Right atrium auricular region (tissue), 2 donors: ENCODE data around the gene TUBA1A. TPM values are rescaled to one million over a fixed set of nuclear protein-coding genes. Genes with fewer than 3 reads are reported as not detected.
"Not testable (repeated sequence)": the region's sequence is repeated elsewhere in the genome, so short reads cannot be mapped to it uniquely, and the experiment has no call there.

Source experiments
- DNase-seq: peaks from one replicate; pipeline ENCODE4 v3.0.0-alpha.2; 2019; ENCODE audit warnings: low spot score
- H3K27ac ChIP-seq, 2 donors: fragments of 200-600 bp; sonication (generic); 1 replicate in 1 of 2; 2 replicates in 1 of 2; pipeline ENCODE4 v1.5.1; 2016 to 2019
- H3K27me3 ChIP-seq, 2 donors: fragments of 200-600 bp; sonication (generic); one replicate each; pipeline versions ENCODE4 v1.5.1 to v1.6.0; 2017 to 2019
- H3K36me3 ChIP-seq: fragments of 200-600 bp; sonication (generic); one replicate; pipeline ENCODE4 v1.5.1; 2016
- H3K4me1 ChIP-seq, 2 donors: fragments of 200-600 bp; sonication (generic); one replicate each; pipeline versions ENCODE4 v1.5.1 to v1.6.0; 2017 to 2019
- H3K4me3 ChIP-seq, 2 donors: fragments of 200-600 bp; sonication (generic); 1 replicate in 1 of 2; 2 replicates in 1 of 2; pipeline ENCODE4 v1.5.1; 2017 to 2019; ENCODE audit warnings: mild to moderate bottlenecking in 1 of 2, moderate library complexity in 1 of 2
- H3K9me3 ChIP-seq, 2 donors: fragments of 200-600 bp; sonication (generic); one replicate each; pipeline ENCODE4 v1.5.1; 2019
- total RNA-seq, 2 donors: library from RNA; depleted of rRNA; stranded (reverse); fragments of >200 nt; gene quantifications; one replicate each; pipeline ENCODE4 v1.1.0, GENCODE V29; 2016
- TF ChIP-seq, protein P1 (sequence below), 2 donors: fragments of 200-600 bp; sonication (generic); IDR thresholded peaks; one replicate each; pipeline ENCODE4 v1.5.1; 2019; ENCODE audit warnings: antibody characterized with exemption in 2 of 2

Gene TUBA1A
- total RNA-seq, 2 donors from 2014 or later: 131 to 241 TPM

DNA sequence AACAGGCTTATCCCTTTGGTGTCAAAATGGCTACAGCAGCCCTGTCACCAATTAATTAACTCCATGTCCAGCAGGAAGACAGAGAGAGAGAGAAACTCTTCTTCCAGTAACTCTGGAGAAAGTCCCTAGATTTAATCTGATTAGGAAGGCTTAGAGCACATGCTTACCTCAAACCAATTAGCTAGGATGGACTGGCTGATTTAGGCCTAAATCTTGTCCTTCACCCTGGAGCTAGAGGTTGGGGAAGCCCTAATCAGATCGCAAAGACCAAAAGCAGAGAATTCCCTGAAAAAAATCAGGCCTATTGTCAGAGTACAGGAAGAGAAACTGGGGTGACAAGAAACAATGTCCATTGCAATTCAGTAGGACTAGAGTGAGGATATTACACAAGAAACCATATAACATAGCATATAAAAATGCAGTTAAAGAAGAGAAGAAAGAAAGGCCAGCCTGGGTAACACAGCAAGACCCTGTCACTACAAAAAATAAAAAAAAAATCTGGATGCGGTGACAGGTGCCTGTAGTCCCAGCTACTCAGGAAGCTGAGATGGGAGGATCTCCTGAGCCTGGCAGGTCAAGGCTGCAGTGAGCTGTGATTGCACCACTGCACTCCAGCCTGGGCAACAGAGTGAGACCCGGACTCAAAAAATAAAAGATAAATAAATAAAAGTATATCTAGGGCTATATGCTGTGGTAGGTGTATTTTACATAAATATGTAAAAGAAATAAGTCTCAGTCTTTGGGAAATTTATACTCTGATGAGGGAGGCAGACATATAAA is 34.9 kb upstream of the TUBA1A start:
- Histone ChIP-seq H3K27me3 (no peaks in the 10 kb centered on the region), H3K9me3 (no peaks in the 10 kb centered on the region), H3K4me3 (no peak overlapping the region), H3K36me3 (no peaks in the 10 kb centered on the region), H3K4me1 (peaks cover 0 to 9% of the 10 kb centered on the region in 2 donors), H3K27ac (no peak overlapping the region)
- DNase-seq: no peak
- TF ChIP-seq, protein P1, sequence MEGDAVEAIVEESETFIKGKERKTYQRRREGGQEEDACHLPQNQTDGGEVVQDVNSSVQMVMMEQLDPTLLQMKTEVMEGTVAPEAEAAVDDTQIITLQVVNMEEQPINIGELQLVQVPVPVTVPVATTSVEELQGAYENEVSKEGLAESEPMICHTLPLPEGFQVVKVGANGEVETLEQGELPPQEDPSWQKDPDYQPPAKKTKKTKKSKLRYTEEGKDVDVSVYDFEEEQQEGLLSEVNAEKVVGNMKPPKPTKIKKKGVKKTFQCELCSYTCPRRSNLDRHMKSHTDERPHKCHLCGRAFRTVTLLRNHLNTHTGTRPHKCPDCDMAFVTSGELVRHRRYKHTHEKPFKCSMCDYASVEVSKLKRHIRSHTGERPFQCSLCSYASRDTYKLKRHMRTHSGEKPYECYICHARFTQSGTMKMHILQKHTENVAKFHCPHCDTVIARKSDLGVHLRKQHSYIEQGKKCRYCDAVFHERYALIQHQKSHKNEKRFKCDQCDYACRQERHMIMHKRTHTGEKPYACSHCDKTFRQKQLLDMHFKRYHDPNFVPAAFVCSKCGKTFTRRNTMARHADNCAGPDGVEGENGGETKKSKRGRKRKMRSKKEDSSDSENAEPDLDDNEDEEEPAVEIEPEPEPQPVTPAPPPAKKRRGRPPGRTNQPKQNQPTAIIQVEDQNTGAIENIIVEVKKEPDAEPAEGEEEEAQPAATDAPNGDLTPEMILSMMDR (IDR thresholded peaks at IDR 0.05): no peak

DNA sequence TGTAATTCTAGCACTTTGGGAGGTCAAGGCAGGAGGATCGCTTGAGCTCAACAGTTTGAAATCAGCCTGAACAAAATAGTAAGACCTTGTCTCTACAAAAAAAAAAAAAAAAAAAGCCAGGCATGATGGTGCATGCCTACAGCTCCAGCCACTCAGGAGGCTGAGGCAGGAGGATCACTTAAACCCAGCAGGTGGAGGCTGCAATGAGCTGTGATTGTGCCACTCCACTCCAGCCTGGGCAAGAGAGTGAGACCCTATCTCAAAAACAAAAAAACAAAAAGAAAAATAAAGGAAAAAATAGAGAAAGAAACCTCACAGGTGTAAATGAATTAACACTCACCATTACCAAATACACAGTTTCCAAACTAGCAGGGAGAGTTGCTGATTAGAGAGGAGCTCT is 34.2 kb upstream of the TUBA1A start:
- TF ChIP-seq, protein P1 (IDR thresholded peaks at IDR 0.05): no peak
- Histone ChIP-seq H3K27ac (peak overlapping the region; percentile 47 to 48), H3K9me3 (no peaks in the 10 kb centered on the region), H3K4me1 (peaks cover 0 to 9% of the 10 kb centered on the region in 2 donors), H3K4me3 (no peak overlapping the region), H3K27me3 (no peaks in the 10 kb centered on the region), H3K36me3 (no peaks in the 10 kb centered on the region)
- no peak for DNase-seq

DNA sequence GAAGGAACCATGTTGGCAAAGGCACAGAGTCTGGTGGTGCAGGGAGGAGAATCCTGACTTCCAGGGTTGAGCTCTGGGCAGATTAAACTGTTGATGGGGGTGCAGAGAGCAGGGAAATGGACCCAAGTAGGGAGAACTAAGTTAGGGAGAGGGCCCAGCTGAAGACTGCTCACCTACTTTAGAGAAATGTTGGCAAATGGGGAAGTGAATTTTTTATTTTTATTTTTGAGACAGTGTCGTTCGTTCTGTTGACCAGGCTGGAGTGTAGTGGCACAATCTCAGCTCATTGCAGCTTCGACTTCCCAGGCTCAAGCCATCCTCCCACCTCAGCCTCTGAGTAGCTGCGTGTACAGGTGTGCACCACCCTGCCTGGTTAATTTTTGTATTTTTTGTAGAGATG is 32.1 kb upstream of the TUBA1A start:
- H3K9me3 ChIP-seq: no peaks in the 10 kb centered on the region
- no peak overlapping the region for H3K4me3 ChIP-seq
- TF ChIP-seq, protein P1 (IDR thresholded peaks at IDR 0.05): no peak

DNA sequence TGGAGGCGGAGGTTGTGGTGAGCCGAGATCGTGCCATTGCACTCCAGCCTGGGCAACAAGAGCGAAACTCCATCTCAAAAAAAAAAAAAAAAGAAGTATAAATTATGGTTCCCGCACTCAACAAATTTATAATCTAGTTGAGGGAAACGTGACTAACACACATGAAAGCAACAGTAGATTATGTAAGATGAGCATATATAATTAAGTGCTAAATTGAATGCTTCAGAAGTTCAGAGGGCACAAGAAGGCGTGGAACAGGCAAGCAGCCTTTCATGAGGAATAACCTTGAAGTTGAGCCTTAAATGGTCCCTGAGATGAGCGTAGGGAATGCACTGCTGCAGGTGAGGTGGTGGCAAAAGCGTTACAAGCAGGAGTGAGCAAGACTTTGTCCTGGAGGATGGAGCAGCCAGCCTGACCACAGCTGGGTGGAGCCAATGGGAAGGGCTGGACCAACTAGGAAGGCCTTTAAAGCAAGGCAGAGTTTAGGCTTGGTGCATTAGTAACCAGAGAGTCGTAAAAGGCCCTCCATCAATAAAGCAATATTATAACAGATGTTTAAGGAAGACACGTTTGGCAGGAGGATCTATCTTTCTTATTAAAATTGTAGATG is 30.6 kb upstream of the TUBA1A start:
- Histone ChIP-seq H3K27ac (no peak overlapping the region), H3K36me3 (no peaks in the 10 kb centered on the region), H3K4me3 (no peak overlapping the region), H3K27me3 (no peaks in the 10 kb centered on the region), H3K9me3 (no peaks in the 10 kb centered on the region), H3K4me1 (peaks cover 0 to 15% of the 10 kb centered on the region in 2 donors)
- TF ChIP-seq, protein P1 (IDR thresholded peaks at IDR 0.05): no peak
- no peak for DNase-seq

More for the DNA sequence above, 32.1 kb upstream of the TUBA1A start:
- H3K27ac ChIP-seq: no peak overlapping the region
- H3K4me1 ChIP-seq: peaks cover 0 to 9% of the 10 kb centered on the region in 2 donors
- H3K27me3 ChIP-seq: no peaks in the 10 kb centered on the region
- no peaks in the 10 kb centered on the region for H3K36me3 ChIP-seq
- no peak for DNase-seq

- H3K9me3 ChIP-seq: no peaks in the 10 kb centered on the region
- no peaks in the 10 kb centered on the region for H3K27me3 ChIP-seq
- TF ChIP-seq, protein P1 (IDR thresholded peaks at IDR 0.05): no peak
- H3K36me3 ChIP-seq: no peaks in the 10 kb centered on the region
- H3K27ac ChIP-seq: no peak overlapping the region
- peaks cover 0 to 7% of the 10 kb centered on the region in 2 donors for H3K4me1 ChIP-seq
- no peak for DNase-seq
- no peak overlapping the region for H3K4me3 ChIP-seq
Measured at GRCh38 chr12:49212572-49212971, 23.7 kb upstream of the TUBA1A start.

DNA sequence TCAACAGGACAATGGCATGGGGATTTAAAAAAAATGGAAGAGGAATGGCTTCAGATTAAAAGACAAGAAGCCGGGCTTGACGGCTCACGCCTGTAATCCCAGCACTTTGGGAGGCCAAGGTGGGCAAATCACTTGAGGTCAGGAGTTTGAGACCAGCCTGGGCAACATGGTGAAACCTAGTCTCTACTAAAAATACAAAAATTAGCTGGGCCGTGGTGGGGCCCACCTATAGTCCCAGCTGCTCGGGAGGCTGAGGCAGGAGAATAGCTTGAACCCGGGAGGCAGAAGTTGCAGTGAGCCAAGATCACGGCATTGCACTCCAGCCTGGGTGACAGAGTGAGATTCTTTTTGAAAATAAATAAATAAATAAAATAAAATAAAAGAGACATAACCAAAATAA is 21.8 kb upstream of the TUBA1A start:
- not testable (repeated sequence) for H3K9me3 ChIP-seq, H3K36me3 ChIP-seq, H3K27me3 ChIP-seq, H3K4me1 ChIP-seq, H3K27ac ChIP-seq, H3K4me3 ChIP-seq, DNase-seq
